Gastrocnemius medialis (tissue), 4 donors: ENCODE measurements around the gene KLHL40.

ENCODE experiments used
- POLR2A ChIP-seq, 2 donors: fragments of 450-650 bp; IDR thresholded peaks; one replicate each; pipeline ENCODE4 v1.6.1; 2017; ENCODE audit warnings: antibody characterized with exemption in 2 of 2, mild to moderate bottlenecking in 2 of 2, moderate library complexity in 2 of 2
- TF ChIP-seq, protein P1 (sequence below), 5 experiments: fragments of 450-650 bp in 3 of 5; fragments of 200-600 bp in 2 of 5; sonication (generic) in 2 of 5; IDR thresholded peaks in 4 of 5; conservative IDR thresholded peaks in 1 of 5; 1 replicate in 4 of 5; 2 replicates in 1 of 5; pipeline ENCODE4 v1.5.1; 2016 to 2019; ENCODE audit warnings: antibody characterized with exemption in 5 of 5, mild to moderate bottlenecking in 3 of 5, moderate library complexity in 3 of 5

DNA sequence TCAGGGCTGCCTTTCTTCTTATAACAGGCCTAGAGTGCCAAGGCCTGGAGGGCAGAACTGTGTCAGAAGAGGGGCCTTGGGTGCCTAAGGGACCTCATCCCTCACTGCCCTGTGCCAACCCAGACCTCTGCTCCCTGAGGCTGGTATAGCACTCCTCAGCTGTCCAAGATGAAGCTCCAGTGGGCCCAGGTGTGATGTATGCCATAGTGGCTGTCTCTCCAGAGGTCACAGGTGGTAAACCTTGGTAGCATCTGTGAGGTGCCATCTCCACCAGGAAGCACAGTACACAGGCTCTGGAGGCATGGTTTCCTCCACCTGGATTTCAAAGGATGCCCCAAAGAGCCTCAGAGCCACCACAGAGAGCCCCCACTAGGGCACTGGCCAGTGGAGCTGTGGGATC, 12.3 kb upstream of the KLHL40 start:
- TF ChIP-seq, protein P1, sequence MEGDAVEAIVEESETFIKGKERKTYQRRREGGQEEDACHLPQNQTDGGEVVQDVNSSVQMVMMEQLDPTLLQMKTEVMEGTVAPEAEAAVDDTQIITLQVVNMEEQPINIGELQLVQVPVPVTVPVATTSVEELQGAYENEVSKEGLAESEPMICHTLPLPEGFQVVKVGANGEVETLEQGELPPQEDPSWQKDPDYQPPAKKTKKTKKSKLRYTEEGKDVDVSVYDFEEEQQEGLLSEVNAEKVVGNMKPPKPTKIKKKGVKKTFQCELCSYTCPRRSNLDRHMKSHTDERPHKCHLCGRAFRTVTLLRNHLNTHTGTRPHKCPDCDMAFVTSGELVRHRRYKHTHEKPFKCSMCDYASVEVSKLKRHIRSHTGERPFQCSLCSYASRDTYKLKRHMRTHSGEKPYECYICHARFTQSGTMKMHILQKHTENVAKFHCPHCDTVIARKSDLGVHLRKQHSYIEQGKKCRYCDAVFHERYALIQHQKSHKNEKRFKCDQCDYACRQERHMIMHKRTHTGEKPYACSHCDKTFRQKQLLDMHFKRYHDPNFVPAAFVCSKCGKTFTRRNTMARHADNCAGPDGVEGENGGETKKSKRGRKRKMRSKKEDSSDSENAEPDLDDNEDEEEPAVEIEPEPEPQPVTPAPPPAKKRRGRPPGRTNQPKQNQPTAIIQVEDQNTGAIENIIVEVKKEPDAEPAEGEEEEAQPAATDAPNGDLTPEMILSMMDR (IDR thresholded peaks at IDR 0.05 in 4 of 5, conservative IDR thresholded peaks at IDR 0.05 in 1 of 5), result no peak
- no peak for TF ChIP-seq POLR2A (IDR thresholded peaks at IDR 0.05)
